Activated naive CD4-positive, alpha-beta T cell treated with anti-CD3 and anti-CD28 coated beads, Interleukin-2, amount 10 ng/mL, durations not matched to agents 7 days and 5 days (primary cell): ENCODE data around the gene FBXW5.

ENCODE experiments used
- CTCF ChIA-PET: fragments of 350-600 bp; sonication (Branson Sonifier 250); formaldehyde crosslinking; loops from one replicate; lab custom pipeline; 2021; ENCODE audit warnings: antibody characterized with exemption; lab: Charles Lee
- DNase-seq: peaks from one replicate; pipeline ENCODE4 v3.0.0-alpha.2; 2020
- H3K27ac Mint-ChIP-seq: one replicate; pipeline ENCODE4 v1.8.0; 2021; ENCODE audit warnings: mild to moderate bottlenecking, moderate library complexity, mixed read lengths
- H3K27me3 Mint-ChIP-seq: one replicate; pipeline ENCODE4 v1.8.0; 2021; ENCODE audit warnings: mild to moderate bottlenecking, mixed read lengths
- H3K36me3 Mint-ChIP-seq: one replicate; pipeline ENCODE4 v1.8.0; 2021; ENCODE audit warnings: mixed read lengths
- H3K4me1 Mint-ChIP-seq: one replicate; pipeline ENCODE4 v1.8.0; 2021; ENCODE audit warnings: mixed read lengths
- H3K4me3 Mint-ChIP-seq: one replicate; pipeline ENCODE4 v1.8.0; 2021; ENCODE audit warnings: mild to moderate bottlenecking, moderate library complexity, mixed read lengths
- H3K9me3 Mint-ChIP-seq: one replicate; pipeline ENCODE4 v1.8.0; 2021; ENCODE audit warnings: mixed read lengths

FBXW5 gene

GRCh38 chr9:136931611-136932130 is 12.9 kb downstream of the FBXW5 start:
- H3K27ac Mint-ChIP-seq: no peak overlapping the region

GRCh38 chr9:136930014-136930413 is 14.5 kb downstream of the FBXW5 start:
- Mint-ChIP-seq H3K4me1 (no peaks in the 10 kb centered on the region), H3K27me3 (no peaks in the 10 kb centered on the region), H3K36me3 (peaks cover 22% of the 10 kb centered on the region), H3K4me3 (no peak overlapping the region), H3K9me3 (no peaks in the 10 kb centered on the region), H3K27ac (peak overlapping the region; percentile 26)
- CTCF ChIA-PET: no interaction called here
- no peak for DNase-seq

More at GRCh38 chr9:136931611-136932130, 12.9 kb downstream of the FBXW5 start:
- Mint-ChIP-seq H3K36me3 (peaks cover 18% of the 10 kb centered on the region), H3K4me3 (no peak overlapping the region), H3K9me3 (no peaks in the 10 kb centered on the region), H3K27me3 (no peaks in the 10 kb centered on the region), H3K4me1 (no peaks in the 10 kb centered on the region)
- CTCF ChIA-PET: no interaction called here
- no peak for DNase-seq

GRCh38 chr9:136928591-136928990 is 15.9 kb downstream of the FBXW5 start:
- peaks cover 25% of the 10 kb centered on the region for H3K36me3 Mint-ChIP-seq
- H3K4me3 Mint-ChIP-seq: no peak overlapping the region
- no peak for DNase-seq
- CTCF ChIA-PET: interaction anchor here (1.5 kb wide), 1 partner anchor 36 kb away, joined by 3 read pairs; no protein-coding TSS in a partner anchor
- peak overlapping the region; percentile 9 for H3K27ac Mint-ChIP-seq
- peaks cover 2% of the 10 kb centered on the region for H3K4me1 Mint-ChIP-seq
- no peaks in the 10 kb centered on the region for H3K9me3 Mint-ChIP-seq
- H3K27me3 Mint-ChIP-seq: no peaks in the 10 kb centered on the region

- Mint-ChIP-seq H3K4me1 (peaks cover 5% of the 10 kb centered on the region), H3K27ac (no peak overlapping the region), H3K36me3 (peaks cover 27% of the 10 kb centered on the region), H3K4me3 (no peak overlapping the region), H3K27me3 (no peaks in the 10 kb centered on the region), H3K9me3 (no peaks in the 10 kb centered on the region)
- DNase-seq: no peak
- CTCF ChIA-PET: interaction anchor here (0.7 to 1.5 kb wide), 2 partner anchors 17 to 35 kb away, joined by 3 read pairs; no protein-coding TSS in a partner anchor
Observed at GRCh38 chr9:136927343-136928271, 16.9 kb downstream of the FBXW5 start.

- no peaks in the 10 kb centered on the region for H3K27me3 Mint-ChIP-seq
- H3K4me3 Mint-ChIP-seq: no peak overlapping the region
- H3K36me3 Mint-ChIP-seq: peaks cover 26% of the 10 kb centered on the region
- H3K4me1 Mint-ChIP-seq: peaks cover 7% of the 10 kb centered on the region
- CTCF ChIA-PET: interaction anchor here (0.9 to 1.1 kb wide), 3 partner anchors 8 to 109 kb away, joined by 3 read pairs; no protein-coding TSS in a partner anchor
- DNase-seq: no peak
- H3K27ac Mint-ChIP-seq: no peak overlapping the region
- no peaks in the 10 kb centered on the region for H3K9me3 Mint-ChIP-seq
Observed at GRCh38 chr9:136926749-136927148, 17.8 kb downstream of the FBXW5 start.

GRCh38 chr9:136926154-136926704 is 18.3 kb downstream of the FBXW5 start:
- CTCF ChIA-PET: interaction anchor here (0.9 to 1.1 kb wide), 3 partner anchors 9 to 109 kb away, joined by 3 read pairs; no protein-coding TSS in a partner anchor
- H3K36me3 Mint-ChIP-seq: peaks cover 24% of the 10 kb centered on the region
- no peak overlapping the region for H3K4me3 Mint-ChIP-seq
- peaks cover 7% of the 10 kb centered on the region for H3K4me1 Mint-ChIP-seq
- H3K27me3 Mint-ChIP-seq: no peaks in the 10 kb centered on the region
- H3K9me3 Mint-ChIP-seq: no peaks in the 10 kb centered on the region
- DNase-seq: no peak
- H3K27ac Mint-ChIP-seq: no peak overlapping the region

GRCh38 chr9:136925414-136926153 is 19.0 kb downstream of the FBXW5 start:
- Mint-ChIP-seq H3K36me3 (peaks cover 27% of the 10 kb centered on the region), H3K4me1 (peaks cover 7% of the 10 kb centered on the region), H3K4me3 (no peak overlapping the region), H3K9me3 (no peaks in the 10 kb centered on the region), H3K27me3 (no peaks in the 10 kb centered on the region), H3K27ac (peak overlapping the region; percentile 58)
- CTCF ChIA-PET: interaction anchor here (0.9 to 1.1 kb wide), 2 partner anchors 9 to 14 kb away, joined by 3 read pairs; no protein-coding TSS in a partner anchor
- no peak for DNase-seq

GRCh38 chr9:136923881-136924280 is 20.7 kb downstream of the FBXW5 start:
- no peak overlapping the region for H3K27ac Mint-ChIP-seq
- peaks cover 7% of the 10 kb centered on the region for H3K4me1 Mint-ChIP-seq
- CTCF ChIA-PET: interaction anchor here (1.2 kb wide), 1 partner anchor 111 kb away, joined by 3 read pairs; no protein-coding TSS in a partner anchor
- DNase-seq: no peak
- peaks cover 35% of the 10 kb centered on the region for H3K36me3 Mint-ChIP-seq
- H3K9me3 Mint-ChIP-seq: no peaks in the 10 kb centered on the region
- H3K27me3 Mint-ChIP-seq: no peaks in the 10 kb centered on the region
- H3K4me3 Mint-ChIP-seq: no peak overlapping the region

- no peak for DNase-seq
- CTCF ChIA-PET: no interaction called here
- H3K27ac Mint-ChIP-seq: no peak overlapping the region
Observed at GRCh38 chr9:136922540-136922939, 22.0 kb downstream of the FBXW5 start.

GRCh38 chr9:136921718-136922117 is 22.8 kb downstream of the FBXW5 start:
- Mint-ChIP-seq H3K27ac (no peak overlapping the region), H3K9me3 (no peaks in the 10 kb centered on the region), H3K4me3 (no peak overlapping the region), H3K4me1 (peaks cover 7% of the 10 kb centered on the region), H3K36me3 (peaks cover 40% of the 10 kb centered on the region), H3K27me3 (no peaks in the 10 kb centered on the region)
- DNase-seq: no peak
- CTCF ChIA-PET: no interaction called here

More at GRCh38 chr9:136922540-136922939, 22.0 kb downstream of the FBXW5 start:
- Mint-ChIP-seq H3K27me3 (no peaks in the 10 kb centered on the region), H3K9me3 (no peaks in the 10 kb centered on the region), H3K36me3 (peaks cover 36% of the 10 kb centered on the region), H3K4me1 (peaks cover 7% of the 10 kb centered on the region), H3K4me3 (no peak overlapping the region)

- Mint-ChIP-seq H3K4me3 (no peak overlapping the region), H3K9me3 (no peaks in the 10 kb centered on the region), H3K4me1 (peaks cover 7% of the 10 kb centered on the region), H3K36me3 (peaks cover 40% of the 10 kb centered on the region), H3K27me3 (no peaks in the 10 kb centered on the region), H3K27ac (no peak overlapping the region)
- DNase-seq: no peak
- CTCF ChIA-PET: no interaction called here
Observed at GRCh38 chr9:136921307-136921706, 23.2 kb downstream of the FBXW5 start.

GRCh38 chr9:136920734-136921231 is 23.8 kb downstream of the FBXW5 start:
- Mint-ChIP-seq H3K27ac (no peak overlapping the region), H3K4me3 (no peak overlapping the region), H3K27me3 (no peaks in the 10 kb centered on the region), H3K36me3 (peaks cover 44% of the 10 kb centered on the region), H3K9me3 (no peaks in the 10 kb centered on the region), H3K4me1 (peaks cover 10% of the 10 kb centered on the region)
- no peak for DNase-seq
- CTCF ChIA-PET: interaction anchor here (0.9 kb wide), 1 partner anchor 11 kb away, joined by 3 read pairs; no protein-coding TSS in a partner anchor

GRCh38 chr9:136920069-136920468 is 24.5 kb downstream of the FBXW5 start:
- CTCF ChIA-PET: interaction anchor here (0.9 kb wide), 1 partner anchor 10 kb away, joined by 3 read pairs; no protein-coding TSS in a partner anchor
- Mint-ChIP-seq H3K27ac (no peak overlapping the region), H3K27me3 (no peaks in the 10 kb centered on the region)

More at GRCh38 chr9:136920069-136920468, 24.5 kb downstream of the FBXW5 start:
- no peak overlapping the region for H3K4me3 Mint-ChIP-seq
- no peak for DNase-seq
- H3K36me3 Mint-ChIP-seq: peaks cover 47% of the 10 kb centered on the region
- peaks cover 10% of the 10 kb centered on the region for H3K4me1 Mint-ChIP-seq
- H3K9me3 Mint-ChIP-seq: no peaks in the 10 kb centered on the region
